SK-N-SH (cell line): ENCODE data around the gene SMYD3.

Source experiments
- CTCF ChIP-seq: fragments of 200-600 bp; sonication (generic); IDR thresholded peaks from 2 replicates; pipeline ENCODE4 v1.6.1; 2017; ENCODE audit warnings: antibody characterized with exemption, mild to moderate bottlenecking, moderate library complexity
- EP300 ChIP-seq, 2 experiments: IDR thresholded peaks; 2 replicates each; pipeline versions ENCODE4 v1.4.0 to v1.6.1; 2012; ENCODE audit warnings: borderline replicate concordance in 1 of 2, low read depth in 1 of 2, low read length in 1 of 2
- MAX ChIP-seq: IDR thresholded peaks from 2 replicates; pipeline ENCODE4 v1.4.0; 2012; ENCODE audit warnings: low read depth
- MXI1 ChIP-seq: IDR thresholded peaks from 2 replicates; pipeline ENCODE4 v1.6.1; 2012; ENCODE audit warnings: mild to moderate bottlenecking, low read depth, low read length, improper control_type of control experiment
- POLR2AphosphoS5 ChIP-seq: IDR thresholded peaks from 2 replicates; pipeline ENCODE4 v1.6.1; 2012; ENCODE audit warnings: low read depth, low read length
- REST ChIP-seq: IDR thresholded peaks from 2 replicates; pipeline ENCODE4 v1.6.1; 2012; ENCODE audit warnings: mild to moderate bottlenecking, low read depth, low read length, moderate library complexity
- RFX5 ChIP-seq: IDR thresholded peaks from 2 replicates; pipeline ENCODE4 v1.6.1; 2012; ENCODE audit warnings: mild to moderate bottlenecking, improper control_type of control experiment, low read length
- SMC3 ChIP-seq: IDR thresholded peaks from 2 replicates; pipeline ENCODE4 v1.6.1; 2012; ENCODE audit warnings: low read depth, low read length, improper control_type of control experiment
- TCF12 ChIP-seq: IDR thresholded peaks from 2 replicates; pipeline ENCODE4 v1.4.0; 2012
- USF2 ChIP-seq: fragments of 150-350 bp; IDR thresholded peaks from 2 replicates; pipeline ENCODE4 v1.6.1; 2017; ENCODE audit warnings: antibody characterized with exemption, low read length, low read depth, borderline replicate concordance
- TF ChIP-seq, protein P1 (sequence below): IDR thresholded peaks from 2 replicates; pipeline ENCODE4 v1.4.0; 2012; ENCODE audit warnings: low read depth, borderline replicate concordance

DNA sequence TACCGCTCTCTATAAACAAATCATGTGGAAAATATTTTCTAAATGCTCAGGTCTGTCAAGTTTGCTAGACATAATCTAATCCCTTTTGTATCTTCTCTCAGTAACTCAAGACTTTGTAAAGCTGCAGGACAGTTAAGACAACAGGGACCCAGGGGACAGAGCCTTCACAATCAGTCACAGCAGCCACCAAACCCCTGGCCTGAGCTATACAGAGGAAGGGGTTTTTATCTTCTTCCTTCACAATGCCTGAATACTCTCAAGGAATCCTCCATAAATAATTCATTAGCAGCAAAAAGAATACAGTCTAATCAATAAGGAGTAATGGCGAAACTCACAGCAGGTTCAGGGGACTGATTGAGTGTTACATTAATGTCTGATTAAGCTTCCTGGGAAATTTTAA, 368.3 kb downstream of the SMYD3 start:
- TF ChIP-seq TCF12 (no peak), MXI1 (no peak), EP300 (IDR thresholded peaks at IDR 0.05; ENCODE audit: borderline replicate concordance in 1 of 2, low read depth in 1 of 2, low read length in 1 of 2) (no peak), POLR2AphosphoS5 (no peak), USF2 (no peak), CTCF (no peak), SMC3 (no peak), RFX5 (no peak), MAX (no peak), REST (no peak)
- TF ChIP-seq, protein P1, sequence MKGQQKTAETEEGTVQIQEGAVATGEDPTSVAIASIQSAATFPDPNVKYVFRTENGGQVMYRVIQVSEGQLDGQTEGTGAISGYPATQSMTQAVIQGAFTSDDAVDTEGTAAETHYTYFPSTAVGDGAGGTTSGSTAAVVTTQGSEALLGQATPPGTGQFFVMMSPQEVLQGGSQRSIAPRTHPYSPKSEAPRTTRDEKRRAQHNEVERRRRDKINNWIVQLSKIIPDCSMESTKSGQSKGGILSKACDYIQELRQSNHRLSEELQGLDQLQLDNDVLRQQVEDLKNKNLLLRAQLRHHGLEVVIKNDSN = no peak
